HK-2 (cell line): ENCODE measurements around the gene CDKAL1.
"Not testable (repeated sequence)": the region's sequence is repeated elsewhere in the genome, so short reads cannot be mapped to it uniquely, and the experiment has no call there.

Experiments used
- DNase-seq: peaks from one replicate; pipeline ENCODE4 v3.0.0-alpha.2; 2018; ENCODE audit not compliant: unreplicated experiment

CDKAL1 gene

GRCh38 chr6:20554326-20554725, 20.1 kb downstream of the CDKAL1 start:
- DNase-seq = no peak

- no peak for DNase-seq
These were observed 20.6 kb downstream of the CDKAL1 start for GRCh38 chr6:20554817-20555216.

- no peak for DNase-seq
These were observed 25.8 kb downstream of the CDKAL1 start for GRCh38 chr6:20559924-20560551.

GRCh38 chr6:20563377-20563776, 29.1 kb downstream of the CDKAL1 start:
- DNase-seq = no peak

GRCh38 chr6:20564269-20564668, 30.0 kb downstream of the CDKAL1 start:
- no peak for DNase-seq

GRCh38 chr6:20564777-20565176, 30.5 kb downstream of the CDKAL1 start:
- DNase-seq = no peak

- DNase-seq = no peak
These were observed 31.1 kb downstream of the CDKAL1 start for GRCh38 chr6:20565342-20565741.

- no peak for DNase-seq
These were observed 31.9 kb downstream of the CDKAL1 start for GRCh38 chr6:20566109-20566508.

- no peak for DNase-seq
These were observed 34.8 kb downstream of the CDKAL1 start for GRCh38 chr6:20569000-20569610.

GRCh38 chr6:20571261-20571660, 37.0 kb downstream of the CDKAL1 start:
- no peak for DNase-seq

GRCh38 chr6:20572288-20572687, 38.0 kb downstream of the CDKAL1 start:
- DNase-seq = no peak

- DNase-seq = no peak
These were observed 38.7 kb downstream of the CDKAL1 start for GRCh38 chr6:20572940-20573339.

GRCh38 chr6:20574355-20574754, 40.1 kb downstream of the CDKAL1 start:
- DNase-seq = no peak

GRCh38 chr6:20575125-20575524, 40.9 kb downstream of the CDKAL1 start:
- no peak for DNase-seq

- no peak for DNase-seq
These were observed 41.6 kb downstream of the CDKAL1 start for GRCh38 chr6:20575704-20576451.

GRCh38 chr6:20577173-20577688, 43.0 kb downstream of the CDKAL1 start:
- no peak for DNase-seq

- DNase-seq = no peak
These were observed 46.8 kb downstream of the CDKAL1 start for GRCh38 chr6:20581070-20581469.

GRCh38 chr6:20582586-20583443, 48.6 kb downstream of the CDKAL1 start:
- no peak for DNase-seq

- DNase-seq = no peak
These were observed 49.2 kb downstream of the CDKAL1 start for GRCh38 chr6:20583444-20583800.

GRCh38 chr6:20584100-20584731, 50.0 kb downstream of the CDKAL1 start:
- DNase-seq = no peak

GRCh38 chr6:20589266-20589665, 55.0 kb downstream of the CDKAL1 start:
- no peak for DNase-seq

- DNase-seq = not testable (repeated sequence)
These were observed 56.2 kb downstream of the CDKAL1 start for GRCh38 chr6:20590476-20590875.
